HG03039 (cell line): ENCODE results near the gene SCNN1A.

ENCODE experiments used
- ATAC-seq: cut with Tn5 transposase; IDR thresholded peaks from one replicate; pipeline ENCODE4 v1.9.1; 2021; ENCODE audit warnings: mild to moderate bottlenecking, moderate library complexity; ENCODE audit not compliant: unreplicated experiment

The SCNN1A gene

DNA sequence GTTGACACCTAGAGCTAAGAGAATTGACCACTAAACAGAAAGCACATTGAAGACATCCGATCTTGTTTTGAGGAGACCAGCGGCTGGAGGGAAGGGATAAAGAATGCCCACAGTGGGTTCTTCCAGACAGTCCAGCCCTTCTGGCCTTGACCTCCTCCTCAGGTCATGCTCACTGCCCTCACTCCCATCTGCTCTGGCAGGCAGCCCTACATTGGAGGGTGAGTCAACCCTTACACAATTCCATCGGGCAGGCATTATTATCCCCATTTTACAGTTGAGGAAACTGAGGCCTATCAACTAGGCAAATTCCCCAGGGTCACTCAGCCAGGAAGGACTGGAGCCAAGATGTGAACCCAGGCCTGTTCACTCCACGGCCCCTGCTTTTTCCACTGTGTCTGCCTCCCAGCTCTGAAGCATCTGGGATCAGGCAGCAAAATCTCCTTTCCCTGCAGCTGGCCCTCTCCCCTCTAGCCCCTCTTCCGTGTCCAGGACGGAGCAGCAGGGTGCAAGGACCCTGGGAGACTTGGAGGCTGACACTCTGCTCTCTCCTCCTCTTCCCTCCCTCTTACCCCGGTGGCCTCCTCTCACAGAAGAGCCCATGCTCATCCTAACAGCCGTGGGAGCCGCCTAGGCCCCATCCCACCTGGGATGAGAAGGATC lies 5.3 kb downstream of the SCNN1A start:
- ATAC-seq, result no peak

DNA sequence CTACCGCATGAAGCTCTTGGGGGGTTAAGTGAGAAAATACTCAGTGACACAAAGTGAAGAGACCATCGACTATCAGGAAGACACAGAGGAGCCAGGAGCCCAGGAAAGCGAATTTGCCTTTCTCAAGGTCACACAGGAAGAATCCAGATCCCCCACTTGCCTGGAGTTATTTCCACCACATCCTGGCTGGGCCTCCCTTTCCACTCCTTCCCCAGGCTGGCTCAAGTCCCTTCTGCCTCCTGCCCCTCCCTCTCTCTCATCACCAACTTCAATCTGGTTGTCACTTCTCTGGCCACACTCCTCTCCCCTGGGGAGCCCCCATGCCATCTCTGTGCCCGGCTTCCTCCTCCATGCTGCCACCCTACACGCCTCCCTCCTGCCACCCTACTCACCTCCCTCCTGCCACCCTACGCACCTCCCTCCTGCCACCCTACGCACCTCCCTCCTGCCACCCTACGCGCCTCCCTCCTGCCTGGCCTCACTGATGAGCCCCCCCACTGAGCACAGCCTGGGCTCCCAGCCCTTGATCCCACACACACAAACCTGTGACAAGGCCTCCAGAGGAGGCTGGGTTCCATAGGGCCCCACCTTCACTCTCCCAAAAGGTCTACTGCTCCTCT lies 6.3 kb downstream of the SCNN1A start:
- no peak for ATAC-seq

DNA sequence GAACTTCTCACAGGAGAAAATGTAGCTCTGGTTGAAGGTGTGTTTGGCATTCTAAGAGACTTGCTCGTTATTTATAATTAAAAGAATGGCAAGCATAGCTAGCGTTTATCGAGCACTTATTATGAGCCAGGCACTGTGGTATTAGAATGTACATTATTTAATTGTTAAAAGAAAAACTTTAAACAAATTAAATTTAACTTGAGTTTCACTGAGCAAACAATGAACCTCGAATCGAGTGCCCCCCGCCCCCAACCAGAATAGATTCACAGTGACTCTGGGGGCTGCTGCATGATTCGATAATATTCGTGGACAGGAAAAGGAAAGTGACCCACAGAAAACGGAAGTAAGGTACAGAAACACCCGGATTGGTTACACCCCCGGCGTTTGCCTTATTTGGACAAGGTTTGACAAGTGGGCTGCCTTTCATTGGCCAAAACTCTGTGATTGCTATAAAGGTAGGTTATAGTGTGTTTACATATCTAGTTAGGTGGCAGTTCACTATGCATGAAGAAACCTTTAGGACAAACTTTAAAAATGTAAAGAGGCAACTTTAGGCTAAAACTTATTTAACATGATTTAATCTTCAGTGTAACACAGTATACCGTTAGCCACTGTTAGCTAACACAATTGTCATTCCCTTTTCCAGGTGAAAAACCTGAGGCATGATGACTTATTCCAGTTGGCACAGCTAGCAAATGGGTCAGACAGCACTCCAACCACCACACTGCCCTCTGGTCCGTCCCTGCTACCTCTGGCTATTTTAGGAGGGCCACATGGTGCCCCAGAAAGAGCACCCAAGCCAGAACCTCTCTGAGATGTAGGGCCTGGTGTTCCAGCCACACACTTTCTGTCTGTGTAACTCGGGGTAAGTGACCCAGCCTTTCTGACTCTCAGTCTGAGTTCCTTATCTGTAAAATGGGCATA lies 7.1 kb downstream of the SCNN1A start:
- no peak for ATAC-seq

DNA sequence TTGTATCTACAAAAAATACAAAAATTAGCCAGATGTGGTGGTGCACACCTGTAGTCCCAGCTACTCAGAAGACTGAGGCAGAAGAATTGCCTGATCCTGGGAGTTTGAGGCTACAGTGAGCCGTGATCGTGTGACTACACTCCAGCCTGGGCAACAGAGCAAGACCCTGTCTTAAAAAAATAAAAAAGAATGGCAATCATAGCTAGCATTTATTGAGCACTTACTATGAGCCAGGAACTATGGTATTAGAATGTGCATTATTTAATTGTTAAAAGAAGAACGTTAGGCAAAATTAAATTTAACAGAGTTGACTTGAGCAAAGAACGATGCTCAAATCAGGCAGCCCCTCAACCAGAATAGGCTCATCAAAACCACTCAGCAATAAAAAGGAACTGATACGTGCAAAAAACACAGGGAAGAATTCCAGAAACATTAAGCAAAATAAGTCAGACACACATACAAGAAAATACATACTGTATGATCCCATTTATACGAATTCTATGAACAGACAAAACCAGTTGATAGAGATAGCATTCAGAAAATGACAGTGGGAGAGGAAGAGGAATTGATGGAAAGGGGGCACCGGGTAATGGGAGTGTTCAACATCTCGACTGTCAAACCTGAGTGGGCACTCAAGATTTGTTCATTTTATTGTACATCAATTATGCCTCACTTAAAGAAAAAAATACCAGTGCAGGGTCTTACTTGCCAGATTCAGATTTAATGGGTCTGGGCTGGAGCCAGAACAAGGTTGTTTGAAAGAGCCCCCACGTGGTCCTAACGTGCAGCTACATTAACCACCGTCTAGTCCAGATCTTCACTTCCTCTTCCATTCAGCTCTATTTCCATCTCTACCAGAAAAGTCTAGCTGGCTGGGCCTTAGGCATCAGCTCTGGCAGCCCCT lies 8.0 kb downstream of the SCNN1A start:
- ATAC-seq, result no peak

DNA sequence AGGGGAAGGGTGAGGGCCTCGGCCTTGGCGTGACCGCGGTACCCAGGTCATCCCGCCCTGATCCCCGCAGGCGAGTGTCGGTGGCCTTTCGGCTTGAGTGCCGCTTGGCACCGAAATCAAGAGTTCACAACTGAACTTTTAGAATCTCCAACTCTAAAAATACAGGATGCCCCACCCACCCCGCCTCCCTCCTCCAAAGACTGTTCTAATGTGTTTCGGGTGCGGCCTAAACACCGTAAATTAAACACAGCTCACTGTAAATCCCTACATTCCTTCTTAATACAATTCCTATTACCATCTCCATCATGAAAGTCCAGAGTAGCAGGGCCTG lies 11.4 kb downstream of the SCNN1A start:
- ATAC-seq, result no peak

DNA sequence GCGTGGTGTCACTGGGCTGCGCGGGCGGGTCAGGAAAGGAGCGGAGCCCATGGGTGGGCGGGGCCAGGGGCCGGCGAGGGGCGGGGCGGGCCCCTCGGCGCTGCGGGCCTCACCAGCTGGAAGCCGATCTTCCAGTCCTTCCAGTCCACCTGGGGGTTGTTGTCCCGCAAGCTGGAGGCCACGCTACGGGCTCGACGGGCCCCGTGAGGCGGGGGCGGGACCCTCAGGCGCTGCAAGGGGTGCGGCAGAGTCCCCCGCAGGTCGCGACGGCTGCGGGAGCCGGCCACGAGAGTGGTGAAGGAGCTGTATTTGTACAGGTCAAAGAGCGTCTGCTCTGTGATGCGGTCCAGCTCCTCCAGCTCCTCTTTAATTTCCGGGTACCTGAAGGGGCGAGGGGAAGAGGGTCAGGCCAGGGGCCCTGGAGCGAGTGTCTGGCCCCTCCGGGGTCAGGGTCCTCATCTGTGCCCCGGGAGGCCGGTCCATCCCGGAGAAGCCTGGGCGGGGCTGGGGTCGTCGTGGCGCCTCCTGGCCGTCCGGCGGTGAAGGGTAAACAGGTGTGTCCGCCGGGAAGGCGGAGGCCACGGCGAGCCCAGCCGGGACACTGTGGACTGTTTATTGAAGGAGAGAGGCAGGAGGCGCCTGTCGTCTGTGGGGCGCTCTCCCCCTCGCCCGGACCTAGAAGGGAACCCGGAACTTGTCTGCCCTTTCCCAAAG lies 11.9 kb downstream of the SCNN1A start:
- no peak for ATAC-seq

DNA sequence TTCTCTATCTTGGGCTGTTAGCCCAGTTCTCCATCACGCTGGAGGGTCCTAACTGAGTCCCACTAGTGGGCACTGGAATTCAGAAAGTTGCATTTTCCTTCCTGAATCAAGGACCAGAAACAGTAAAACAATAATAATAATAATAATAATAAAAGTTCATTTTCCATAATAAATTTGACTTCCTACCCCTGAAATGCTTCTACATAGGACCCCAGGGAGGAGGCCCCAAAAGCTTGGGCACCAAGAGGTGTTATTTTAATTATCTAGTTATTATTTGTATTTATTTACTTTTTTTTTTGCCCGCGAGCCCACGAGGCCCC lies 12.4 kb downstream of the SCNN1A start:
- no peak for ATAC-seq

DNA sequence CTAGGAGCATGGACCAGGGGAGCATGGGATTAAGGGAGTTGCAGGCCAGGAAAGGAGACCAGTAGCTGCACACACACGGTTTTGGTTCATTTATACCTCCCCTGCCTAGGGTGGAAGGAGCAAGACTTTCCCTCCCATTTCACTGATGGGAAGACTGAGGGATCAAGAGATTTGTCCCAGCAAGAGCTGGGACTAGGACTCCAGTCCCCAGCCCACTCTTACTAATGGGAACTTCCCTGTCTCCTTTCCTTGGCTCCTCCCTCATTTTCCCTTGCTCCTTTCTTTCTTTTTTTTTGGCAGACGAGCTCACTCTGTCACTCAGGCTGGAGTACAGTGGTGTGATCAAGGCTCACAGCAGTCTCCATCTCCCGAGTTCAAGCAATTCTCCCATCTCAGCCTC lies 13.0 kb downstream of the SCNN1A start:
- no peak for ATAC-seq

DNA sequence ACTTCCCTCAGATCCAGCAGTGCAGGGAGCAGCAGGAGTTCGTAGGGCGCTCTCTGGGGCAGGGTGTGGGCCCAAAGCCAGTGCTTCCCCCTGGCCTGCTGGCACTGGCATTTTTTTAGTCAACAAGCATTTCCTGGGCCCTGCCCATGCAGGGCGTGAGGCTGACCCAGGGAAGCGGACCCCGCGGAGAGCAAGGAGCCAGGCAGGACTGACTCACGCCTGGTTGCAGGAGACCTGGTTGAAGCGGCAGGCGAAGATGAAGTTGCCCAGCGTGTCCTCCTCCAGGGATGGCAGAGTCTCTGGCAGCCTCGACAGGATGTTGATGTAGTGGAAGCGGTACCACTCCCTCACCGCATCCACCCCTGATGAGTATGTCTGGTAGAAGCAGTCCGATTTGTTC lies 13.5 kb downstream of the SCNN1A start:
- ATAC-seq, result no peak

DNA sequence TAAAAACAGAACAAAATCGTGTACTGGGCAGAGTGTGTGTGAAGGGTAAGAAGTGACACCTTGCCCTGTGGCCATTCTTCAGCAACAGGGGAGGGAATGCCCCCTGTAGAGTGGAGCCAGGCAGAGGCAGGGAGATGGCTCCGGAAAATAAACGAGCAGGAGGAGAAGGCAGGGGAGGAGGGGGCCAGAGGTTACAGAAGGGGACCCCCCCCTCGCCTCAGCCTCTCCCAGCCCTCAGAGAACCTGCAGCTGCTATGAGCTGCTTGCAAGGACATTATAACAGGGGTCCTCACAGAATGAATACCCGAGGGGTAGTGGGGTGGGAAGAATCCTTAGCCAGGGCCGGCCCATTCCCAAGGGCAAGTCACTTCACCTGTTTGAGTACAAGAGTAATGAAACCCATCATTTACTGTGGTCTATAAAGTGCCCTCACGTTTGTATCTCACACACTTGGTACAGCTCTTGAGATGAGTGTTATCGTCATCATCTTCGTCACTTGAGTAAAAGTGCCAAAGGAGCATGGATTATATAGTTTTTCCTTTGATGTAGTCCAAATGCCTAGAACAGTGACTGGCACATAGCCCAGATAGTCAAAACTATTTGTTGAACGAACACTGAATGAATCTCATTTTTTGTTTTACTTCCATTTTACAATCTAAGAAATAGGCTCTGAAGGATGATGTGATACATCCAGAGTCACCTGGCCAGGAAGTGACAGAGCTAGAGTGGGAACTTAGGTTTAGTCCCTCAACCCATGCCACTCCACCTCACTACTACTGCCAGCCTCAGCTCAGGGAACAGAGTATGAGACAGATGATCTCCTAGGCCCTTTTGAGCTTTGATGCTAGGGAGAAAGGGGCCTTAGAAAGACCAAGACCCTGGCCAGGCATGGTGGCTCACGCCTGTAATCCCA lies 14.5 kb downstream of the SCNN1A start:
- no peak for ATAC-seq

DNA sequence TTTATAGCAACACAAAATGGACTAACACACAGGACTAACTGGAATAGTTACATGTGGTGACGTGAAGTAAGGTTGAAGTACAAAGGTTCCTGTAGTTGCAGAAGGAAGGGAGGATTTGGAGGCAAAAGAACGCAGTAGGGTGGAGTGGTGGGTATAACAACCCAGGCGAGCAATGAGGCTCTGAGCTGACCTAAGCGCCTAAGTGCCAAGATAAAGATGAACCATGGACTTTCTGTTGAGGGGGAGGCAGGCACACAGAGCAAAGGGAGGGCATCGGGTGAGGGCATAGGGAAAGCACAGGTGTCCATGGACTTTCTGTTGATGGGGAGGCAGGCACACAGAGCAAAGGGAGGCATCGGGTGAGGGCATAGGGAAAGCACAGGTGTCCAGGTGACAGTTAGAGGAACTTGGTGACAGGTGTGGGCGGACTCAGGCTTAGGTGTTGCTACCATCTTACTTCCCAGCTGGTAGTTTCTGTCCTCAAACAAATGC lies 15.2 kb downstream of the SCNN1A start:
- ATAC-seq, result no peak

DNA sequence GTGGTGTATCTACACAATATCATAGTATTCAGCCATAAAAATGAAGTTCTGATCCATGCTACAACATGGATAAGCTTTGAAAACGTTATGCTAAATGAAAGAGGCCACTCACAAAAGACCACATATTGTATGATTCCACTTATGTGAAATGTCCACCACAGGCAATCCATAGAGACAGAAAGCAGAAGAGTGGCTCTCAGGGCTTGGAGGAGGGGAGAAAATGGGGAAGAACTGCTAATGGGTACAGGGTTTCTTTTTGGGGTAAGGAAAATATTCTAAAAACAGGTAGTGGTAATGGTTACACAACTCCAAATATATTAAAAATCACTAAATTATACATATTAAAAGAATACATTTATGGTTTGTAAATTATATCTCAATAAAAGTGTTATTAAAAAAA lies 16.5 kb downstream of the SCNN1A start:
- no peak for ATAC-seq

DNA sequence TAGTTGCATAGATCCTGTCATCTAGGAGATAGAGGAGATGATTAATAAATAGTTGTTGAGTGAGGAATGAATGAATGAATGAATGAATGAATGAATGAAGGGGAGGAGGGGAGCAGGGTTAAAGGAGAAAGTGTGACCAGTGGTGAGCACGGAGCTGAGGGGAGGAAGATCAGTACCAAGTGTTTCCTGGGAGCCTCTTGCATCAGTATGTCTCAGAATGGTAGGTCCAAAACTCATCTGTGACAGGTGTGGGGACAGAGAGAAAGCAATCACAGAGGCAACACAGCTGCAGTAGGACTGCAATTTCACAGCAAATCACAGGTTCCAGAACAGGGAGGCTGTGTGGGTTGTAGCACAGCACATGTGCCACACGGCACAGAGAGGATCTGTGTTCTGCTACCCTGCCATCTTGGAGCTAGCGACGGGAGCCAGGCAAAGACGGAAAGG lies 19.0 kb downstream of the SCNN1A start:
- no peak for ATAC-seq

DNA sequence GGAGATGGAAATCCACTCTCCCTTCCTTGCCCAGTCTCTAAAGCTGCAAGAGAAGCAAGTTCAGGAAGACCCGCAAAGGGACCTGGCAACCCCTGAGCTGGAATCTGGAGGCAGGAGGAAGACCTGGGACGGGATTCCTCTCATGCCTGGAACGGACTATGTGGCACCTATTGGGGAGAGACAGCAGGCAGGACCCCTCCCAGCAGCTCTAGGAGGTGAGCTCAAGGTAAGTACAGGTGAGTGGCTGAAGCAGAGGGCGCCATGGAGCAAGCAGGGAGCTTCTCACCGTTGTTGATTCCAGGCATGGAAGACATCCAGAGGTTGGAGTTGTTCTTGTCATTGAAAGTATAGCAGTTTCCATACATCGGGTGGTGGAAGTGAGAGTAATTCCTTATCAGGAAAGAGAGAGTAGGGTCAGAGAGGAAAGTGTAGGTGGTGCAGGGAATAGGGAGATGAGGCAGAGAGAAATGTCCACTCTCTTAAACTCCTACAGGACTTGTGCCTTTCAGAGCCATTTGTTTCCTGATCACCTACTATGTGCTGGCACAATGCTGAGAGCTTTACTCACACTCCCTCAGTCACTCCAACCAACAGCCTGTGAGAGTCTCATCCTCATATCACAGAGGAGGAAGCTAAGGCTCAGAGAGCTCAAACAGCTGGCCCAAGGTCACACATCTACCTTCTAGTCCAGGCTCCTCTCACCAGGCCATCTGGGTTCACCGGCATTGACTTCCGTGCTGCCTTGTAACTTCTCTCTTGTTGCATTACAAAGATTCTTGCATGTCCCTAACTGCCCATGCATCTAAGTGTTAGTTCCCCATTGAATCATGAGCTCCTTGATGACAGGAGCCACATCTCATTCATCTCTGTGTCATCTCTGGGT lies 19.6 kb downstream of the SCNN1A start:
- no peak for ATAC-seq

DNA sequence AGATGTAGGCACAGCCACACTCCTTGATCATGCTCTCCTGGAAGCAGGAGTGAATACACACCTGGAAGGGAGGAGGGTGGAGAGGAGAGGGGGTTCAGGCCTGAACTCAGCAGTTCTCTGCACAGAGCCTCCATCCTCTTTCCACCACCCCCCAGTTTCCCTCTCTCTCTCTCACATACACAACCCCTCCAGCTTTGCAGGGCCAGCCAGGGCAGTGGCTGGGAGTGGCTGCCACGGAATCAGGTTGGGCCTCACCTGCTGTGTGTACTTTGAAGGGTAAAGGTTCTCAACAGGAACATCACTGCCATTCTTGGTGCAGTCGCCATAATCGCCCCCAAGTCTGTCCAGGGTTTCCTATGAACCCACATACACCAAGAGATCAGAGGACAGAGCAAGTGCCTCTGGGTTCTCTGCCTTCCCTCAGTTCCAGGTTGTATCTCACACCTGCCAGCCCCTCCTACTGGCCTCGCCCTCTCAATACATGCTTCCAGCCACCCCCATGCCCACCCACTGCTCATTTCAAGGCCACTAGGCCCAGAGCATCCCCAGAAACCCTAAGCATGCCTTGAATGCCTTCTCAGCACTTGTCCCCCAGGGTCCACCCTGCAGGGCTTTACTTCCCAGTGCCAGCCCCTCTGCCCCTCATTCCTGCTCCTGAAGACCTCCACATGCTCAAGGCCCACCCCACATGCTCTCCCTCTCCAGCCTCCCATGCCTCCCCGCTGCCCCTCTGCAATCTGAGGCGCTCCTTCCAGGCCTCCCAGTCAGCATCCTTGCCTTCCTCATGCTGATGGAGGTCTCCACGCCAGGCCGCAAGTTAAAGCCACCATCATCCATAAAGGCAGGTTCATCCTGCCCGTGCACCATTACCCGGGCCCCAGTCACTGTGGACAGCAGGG lies 20.6 kb downstream of the SCNN1A start:
- no peak for ATAC-seq

DNA sequence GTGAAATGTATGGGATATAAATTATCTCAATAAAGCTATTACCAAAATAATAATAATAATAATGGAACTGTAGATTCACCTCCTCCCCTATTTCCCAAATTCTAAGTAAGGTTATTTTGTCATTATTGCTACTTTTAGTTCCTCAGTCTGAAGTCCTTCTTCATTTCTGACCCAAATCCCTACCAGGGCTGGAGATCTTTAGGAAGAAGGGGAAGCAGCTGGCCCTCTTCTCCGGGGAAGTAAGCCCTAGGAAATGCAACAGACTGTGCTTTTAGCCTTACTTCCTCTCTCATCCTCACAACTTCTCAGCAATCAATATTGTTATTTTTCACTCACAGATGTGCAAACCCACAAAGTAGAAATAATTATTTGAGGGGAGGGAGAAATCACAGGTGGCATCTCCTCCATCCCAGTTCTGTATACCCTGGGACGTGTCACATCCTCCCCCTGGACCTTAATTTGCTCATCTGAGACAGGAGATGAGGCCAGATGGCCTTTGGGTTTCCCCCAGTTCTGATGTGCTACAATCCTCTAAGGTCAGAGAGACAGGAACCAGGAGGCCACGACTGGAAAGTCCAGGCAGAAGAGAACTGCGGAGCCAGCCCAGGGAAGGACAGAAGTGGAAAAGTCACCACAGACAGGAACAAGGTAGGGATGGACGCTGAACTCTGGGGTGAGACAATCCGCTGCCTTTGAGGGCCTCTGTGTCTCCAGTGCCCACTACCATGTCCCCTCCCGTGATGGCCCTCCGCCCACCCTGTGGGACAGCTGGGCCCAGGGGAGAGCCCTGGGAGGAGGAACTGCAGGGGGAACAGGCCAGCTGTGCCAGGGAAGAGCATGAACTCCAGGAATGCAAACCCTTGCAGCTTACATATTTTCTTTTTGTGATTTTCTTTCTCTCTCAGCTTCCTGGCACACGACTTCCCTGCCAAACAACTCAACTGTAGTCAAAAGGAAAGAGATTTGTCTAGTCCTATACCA lies 22.9 kb downstream of the SCNN1A start:
- ATAC-seq, result no peak
